ENCODE data around the gene SARNP. TPM values are rescaled to one million over a fixed set of nuclear protein-coding genes. Genes with fewer than 3 reads are reported as not detected.

The SARNP gene
- total RNA-seq, 1 donor from 2014 or later, result 68.7 TPM

- peak; percentile 68 for DNase-seq (ENCODE audit: low read depth)
Measured at GRCh38 chr12:55715833-55716581, 101.5 kb downstream of the SARNP start, which contains the start of gene BLOC1S1. TSS of gene BLOC1S1 (plus strand) at chr12:55716046. CDS start at chr12:55716052, 6 bp downstream.

GRCh38 chr12:55715169-55715764 is 102.3 kb downstream of the SARNP start:
- Histone ChIP-seq H3K36me3 (ENCODE audit: control insufficient read depth, insufficient read depth, low read length) (peaks cover 2% of the 10 kb centered on the region), H3K27me3 (ENCODE audit: control insufficient read depth, insufficient read depth, low read length) (no peaks in the 10 kb centered on the region), H3K4me3 (ENCODE audit: low read depth, low read length) (peak overlapping the region; percentile 77)
- FAIRE-seq, result no peak
- no peak for DNase-seq (ENCODE audit: low read depth)
- TF ChIP-seq CTCF (IDR thresholded peaks at IDR 0.05; ENCODE audit: insufficient read depth, low read length, severe bottlenecking), result no peak

More at GRCh38 chr12:55715833-55716581, 101.5 kb downstream of the SARNP start, which contains the start of gene BLOC1S1:
- H3K27me3 ChIP-seq (ENCODE audit: control insufficient read depth, insufficient read depth, low read length), result no peaks in the 10 kb centered on the region
- peak; percentile 2 for TF ChIP-seq CTCF (IDR thresholded peaks at IDR 0.05; ENCODE audit: insufficient read depth, low read length, severe bottlenecking)
- peaks cover 2% of the 10 kb centered on the region for H3K36me3 ChIP-seq (ENCODE audit: control insufficient read depth, insufficient read depth, low read length)
- H3K4me3 ChIP-seq (ENCODE audit: low read depth, low read length), result peak within 1 kb of the TSS; percentile 77
- no peak for FAIRE-seq

- DNase-seq (ENCODE audit: low read depth), result peak; percentile 90
- Histone ChIP-seq H3K4me3 (ENCODE audit: low read depth, low read length) (no peak overlapping the region), H3K36me3 (ENCODE audit: control insufficient read depth, insufficient read depth, low read length) (peaks cover 2% of the 10 kb centered on the region), H3K27me3 (ENCODE audit: control insufficient read depth, insufficient read depth, low read length) (peaks cover 7% of the 10 kb centered on the region)
- TF ChIP-seq CTCF (IDR thresholded peaks at IDR 0.05; ENCODE audit: insufficient read depth, low read length, severe bottlenecking), result no peak
- no peak for FAIRE-seq
Measured at GRCh38 chr12:55713721-55714120, 103.8 kb downstream of the SARNP start.

- FAIRE-seq, result no peak
Measured at GRCh38 chr12:55712700-55713415, 104.7 kb downstream of the SARNP start.

More at GRCh38 chr12:55712700-55713415, 104.7 kb downstream of the SARNP start:
- TF ChIP-seq CTCF (IDR thresholded peaks at IDR 0.05; ENCODE audit: insufficient read depth, low read length, severe bottlenecking), result no peak
- no peak for DNase-seq (ENCODE audit: low read depth)
- Histone ChIP-seq H3K36me3 (ENCODE audit: control insufficient read depth, insufficient read depth, low read length) (peaks cover 2% of the 10 kb centered on the region), H3K27me3 (ENCODE audit: control insufficient read depth, insufficient read depth, low read length) (peaks cover 15% of the 10 kb centered on the region), H3K4me3 (ENCODE audit: low read depth, low read length) (no peak overlapping the region)
